Upper lobe of left lung (tissue), 4 donors: ENCODE data around the gene TNFRSF25.
"Not testable (repeated sequence)": the region's sequence is repeated elsewhere in the genome, so short reads cannot be mapped to it uniquely, and the experiment has no call there.

ENCODE experiments used
- CTCF ChIP-seq, 6 experiments: fragments of 450-650 bp in 4 of 6; fragments of 200-600 bp in 2 of 6; sonication (generic) in 2 of 6; IDR thresholded peaks; one replicate each; pipeline ENCODE4 v1.5.1; 2016 to 2019; ENCODE audit warnings: antibody characterized with exemption in 6 of 6
- EP300 ChIP-seq, 4 donors: sonication (generic); formaldehyde crosslinking; IDR thresholded peaks; one replicate each; pipeline ENCODE4 v1.5.1; 2017; ENCODE audit warnings: antibody characterized with exemption in 4 of 4, control low read depth in 2 of 4
- POLR2A ChIP-seq, 4 donors: fragments of 450-650 bp; IDR thresholded peaks; one replicate each; pipeline ENCODE4 v1.5.1; 2016 to 2017; ENCODE audit warnings: antibody characterized with exemption in 4 of 4, mild to moderate bottlenecking in 2 of 4

DNA sequence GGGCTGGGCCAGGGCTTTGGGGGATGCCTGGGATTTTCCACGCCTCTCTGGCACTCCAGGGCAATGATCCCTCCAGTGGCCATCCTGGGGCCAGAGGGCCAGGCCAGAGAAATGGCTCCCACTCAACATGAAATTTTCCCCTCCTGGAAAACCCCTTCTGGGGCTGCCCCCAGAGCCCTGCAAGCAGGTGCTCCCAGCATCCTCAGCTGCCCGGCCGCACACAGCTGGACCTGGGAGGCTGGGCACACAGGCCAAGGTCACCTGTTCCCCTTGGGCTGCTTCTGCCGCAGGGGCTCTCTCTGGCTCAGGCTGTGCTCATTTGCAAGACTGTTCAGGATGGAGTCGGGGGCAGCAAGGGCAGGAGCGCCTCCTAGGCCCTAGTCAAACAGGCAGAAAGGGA lies 37.5 kb downstream of the TNFRSF25 start:
- not testable (repeated sequence) for TF ChIP-seq CTCF, EP300, POLR2A (IDR thresholded peaks at IDR 0.05)
